Mucosa of descending colon (tissue), 3 donors: Measurements from ENCODE around the gene PIEZO2. TPM values are rescaled to one million over a fixed set of nuclear protein-coding genes. Genes with fewer than 3 reads are reported as not detected.

Source experiments
- ATAC-seq: fragments of 200-7000 bp; cut with Tn5 transposase; one replicate; pipeline ENCODE4 v1.9.1; 2020; ENCODE audit warnings: mild to moderate bottlenecking, moderate library complexity
- DNase-seq, 3 donors: peaks; one replicate each; pipeline ENCODE4 v3.0.0-alpha.2; 2020
- H3K36me3 ChIP-seq: fragments of 200-600 bp; one replicate; pipeline ENCODE4 v1.8.0; 2021; ENCODE audit warnings: low read depth, mild to moderate bottlenecking
- H3K4me1 ChIP-seq: fragments of 200-600 bp; one replicate; pipeline ENCODE4 v1.8.0; 2021; ENCODE audit warnings: low read depth, mild to moderate bottlenecking
- H3K4me3 ChIP-seq: fragments of 200-600 bp; one replicate; pipeline ENCODE4 v1.8.0; 2021; ENCODE audit warnings: mild to moderate bottlenecking
- H3K9me3 ChIP-seq: fragments of 200-600 bp; one replicate; pipeline ENCODE4 v1.8.0; 2021; ENCODE audit warnings: mild to moderate bottlenecking
- intact Hi-C, 2 donors: fragments of 100-400 bp; cut with DNase I in 1 of 2; cut with micrococcal nuclease in 1 of 2; formaldehyde crosslinking; loops; one replicate each; pipeline versions ENCODE4 v1.11.0 to v1.11.1; 2022; cut with DNase I, micrococcal nuclease
- total RNA-seq, 3 donors: library from RNA; stranded (reverse); fragmentation: NEBNext Ultra II Directional in 2 of 3; extraction: Animal tissue kit (Norgen Biotek cat#: 25700) in 2 of 3; gene quantifications; one replicate each; pipeline versions ENCODE4 v1.2.1 to v1.2.4, GENCODE V29; 2021 to 2023
- TF ChIP-seq, protein P1 (sequence below): fragments of 200-600 bp; IDR thresholded peaks from one replicate; pipeline ENCODE4 v1.8.0; 2022; ENCODE audit warnings: antibody characterized with exemption, mild to moderate bottlenecking
- donor health status: DM: no; HTN: no; CAD: no; lungs with moderate emphysema.
- donor health status: DM: no; HTN: no; CAD: no.
- donor health status: DM: no; HTN: yes; CAD: no.

The PIEZO2 gene
- total RNA-seq, 3 donors from 2014 or later, result 1.0 to 18.9 (median 1.4) TPM

DNA sequence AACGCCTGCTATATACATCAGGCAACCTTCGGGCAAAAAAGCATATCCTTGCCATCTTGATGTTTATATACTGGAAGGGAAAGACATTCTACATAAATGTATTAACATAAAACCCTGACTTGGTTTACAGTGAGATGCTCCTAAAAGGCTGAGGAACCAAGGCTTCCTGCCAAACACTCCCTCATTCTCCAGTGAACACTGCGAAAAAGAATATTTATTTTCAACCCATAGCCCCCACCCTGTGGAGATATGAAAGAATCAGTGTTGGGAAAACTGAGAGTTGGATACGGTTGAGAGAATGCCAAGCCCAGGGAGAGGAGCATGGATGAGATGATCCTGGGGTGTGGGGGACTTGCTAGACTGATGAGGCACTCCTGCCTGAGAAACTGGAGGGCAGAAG is 94.9 kb downstream of the PIEZO2 start:
- H3K4me1 ChIP-seq, result no peaks in the 10 kb centered on the region
- H3K9me3 ChIP-seq, result no peaks in the 10 kb centered on the region
- intact Hi-C loops, result no loop called here
- no peaks in the 10 kb centered on the region for H3K36me3 ChIP-seq
- TF ChIP-seq, protein P1, sequence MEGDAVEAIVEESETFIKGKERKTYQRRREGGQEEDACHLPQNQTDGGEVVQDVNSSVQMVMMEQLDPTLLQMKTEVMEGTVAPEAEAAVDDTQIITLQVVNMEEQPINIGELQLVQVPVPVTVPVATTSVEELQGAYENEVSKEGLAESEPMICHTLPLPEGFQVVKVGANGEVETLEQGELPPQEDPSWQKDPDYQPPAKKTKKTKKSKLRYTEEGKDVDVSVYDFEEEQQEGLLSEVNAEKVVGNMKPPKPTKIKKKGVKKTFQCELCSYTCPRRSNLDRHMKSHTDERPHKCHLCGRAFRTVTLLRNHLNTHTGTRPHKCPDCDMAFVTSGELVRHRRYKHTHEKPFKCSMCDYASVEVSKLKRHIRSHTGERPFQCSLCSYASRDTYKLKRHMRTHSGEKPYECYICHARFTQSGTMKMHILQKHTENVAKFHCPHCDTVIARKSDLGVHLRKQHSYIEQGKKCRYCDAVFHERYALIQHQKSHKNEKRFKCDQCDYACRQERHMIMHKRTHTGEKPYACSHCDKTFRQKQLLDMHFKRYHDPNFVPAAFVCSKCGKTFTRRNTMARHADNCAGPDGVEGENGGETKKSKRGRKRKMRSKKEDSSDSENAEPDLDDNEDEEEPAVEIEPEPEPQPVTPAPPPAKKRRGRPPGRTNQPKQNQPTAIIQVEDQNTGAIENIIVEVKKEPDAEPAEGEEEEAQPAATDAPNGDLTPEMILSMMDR, result no peak
- no peak for DNase-seq
- no peak for ATAC-seq
- H3K4me3 ChIP-seq, result no peak overlapping the region

DNA sequence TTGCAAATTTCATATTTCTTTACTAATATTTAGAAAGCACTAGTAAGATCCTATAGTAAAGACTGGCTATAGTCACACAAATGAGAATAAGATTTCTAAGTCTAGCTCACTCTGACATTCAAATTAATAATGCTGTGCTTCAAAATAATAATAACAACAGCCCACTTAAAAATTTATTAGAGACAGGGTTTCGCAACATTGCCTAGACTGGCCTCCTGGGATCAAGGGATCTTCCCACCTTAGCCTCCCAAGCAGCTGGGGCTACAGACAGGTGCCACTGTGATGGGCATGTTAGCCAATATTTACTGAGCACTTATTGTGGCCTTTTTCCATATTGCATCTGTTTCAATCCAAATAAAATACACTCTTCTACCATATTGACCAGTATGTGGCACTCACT is 96.1 kb downstream of the PIEZO2 start:
- intact Hi-C loops, result no loop called here
- no peak for ATAC-seq
- H3K9me3 ChIP-seq, result no peaks in the 10 kb centered on the region
- DNase-seq, result no peak
- no peak overlapping the region for H3K4me3 ChIP-seq
- TF ChIP-seq, protein P1, result no peak
- H3K36me3 ChIP-seq, result no peaks in the 10 kb centered on the region
- H3K4me1 ChIP-seq, result no peaks in the 10 kb centered on the region

DNA sequence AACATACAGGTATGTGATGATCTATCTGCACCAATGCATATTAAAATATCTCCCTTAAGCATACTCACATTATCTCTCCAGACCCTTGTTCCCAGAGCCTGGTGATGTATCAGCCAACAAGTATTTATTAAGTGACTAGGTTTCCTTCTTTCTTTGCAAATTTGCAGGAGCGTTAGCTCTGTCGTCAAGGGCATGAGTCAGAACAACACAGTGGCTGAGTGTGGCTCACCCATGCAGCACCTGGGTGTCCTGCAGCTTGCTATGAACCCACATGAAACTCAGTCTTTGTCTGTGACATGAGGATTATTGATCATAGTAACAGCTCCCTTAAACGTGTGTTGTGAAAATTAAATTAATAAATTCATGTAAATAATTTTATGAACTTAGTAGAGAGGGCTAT is 96.6 kb downstream of the PIEZO2 start:
- H3K9me3 ChIP-seq, result no peaks in the 10 kb centered on the region
- H3K4me1 ChIP-seq, result no peaks in the 10 kb centered on the region
- H3K36me3 ChIP-seq, result no peaks in the 10 kb centered on the region
- no peak for DNase-seq
- no peak for ATAC-seq
- no peak overlapping the region for H3K4me3 ChIP-seq
- TF ChIP-seq, protein P1, result no peak
- intact Hi-C loops, result no loop called here

DNA sequence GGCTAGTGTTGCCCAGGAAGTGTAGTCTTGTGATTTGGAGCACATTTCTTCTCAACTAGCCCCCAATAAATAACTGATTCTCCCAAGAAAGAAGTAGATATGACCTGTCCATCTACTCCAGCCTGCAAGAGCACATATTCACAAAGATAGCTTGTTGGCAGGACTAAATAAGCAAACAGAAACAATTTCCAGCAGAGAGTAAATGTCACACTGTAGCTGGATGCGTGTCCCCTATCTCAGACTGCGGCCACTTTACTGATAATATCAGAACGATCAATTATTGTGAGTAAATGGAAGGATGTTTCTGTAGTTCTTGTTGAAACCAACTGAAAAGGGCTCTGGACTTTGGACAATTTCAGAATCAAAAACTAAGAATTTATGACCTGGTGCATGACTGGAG is 97.9 kb downstream of the PIEZO2 start:
- no peaks in the 10 kb centered on the region for H3K9me3 ChIP-seq
- TF ChIP-seq, protein P1, result no peak
- H3K36me3 ChIP-seq, result no peaks in the 10 kb centered on the region
- H3K4me3 ChIP-seq, result no peak overlapping the region
- no peaks in the 10 kb centered on the region for H3K4me1 ChIP-seq
- DNase-seq (no peak), ATAC-seq (no peak)
- intact Hi-C loops, result no loop called here

DNA sequence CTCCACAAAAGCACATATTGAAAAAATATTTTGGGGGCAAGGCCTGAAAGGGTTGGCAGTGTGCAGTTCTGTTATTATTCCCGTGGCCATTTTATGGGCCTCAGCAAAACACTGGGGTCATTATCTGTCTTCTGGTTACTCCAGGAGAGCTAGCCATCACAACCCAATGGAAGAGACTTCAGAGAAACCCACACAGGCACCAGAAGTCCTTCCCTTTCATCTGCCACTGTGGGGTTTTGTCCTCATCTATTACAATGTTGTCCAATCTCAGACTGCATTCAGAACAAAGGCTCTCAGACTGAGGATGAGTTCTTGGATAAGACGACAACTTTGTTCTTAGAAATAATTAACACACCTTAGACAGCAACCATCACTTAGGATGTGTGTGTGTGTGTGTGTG is 98.4 kb downstream of the PIEZO2 start:
- Histone ChIP-seq H3K4me3 (no peak overlapping the region), H3K36me3 (no peaks in the 10 kb centered on the region), H3K4me1 (no peaks in the 10 kb centered on the region), H3K9me3 (no peaks in the 10 kb centered on the region)
- no peak for ATAC-seq
- intact Hi-C loops, result no loop called here
- TF ChIP-seq, protein P1, result no peak
- DNase-seq, result no peak

DNA sequence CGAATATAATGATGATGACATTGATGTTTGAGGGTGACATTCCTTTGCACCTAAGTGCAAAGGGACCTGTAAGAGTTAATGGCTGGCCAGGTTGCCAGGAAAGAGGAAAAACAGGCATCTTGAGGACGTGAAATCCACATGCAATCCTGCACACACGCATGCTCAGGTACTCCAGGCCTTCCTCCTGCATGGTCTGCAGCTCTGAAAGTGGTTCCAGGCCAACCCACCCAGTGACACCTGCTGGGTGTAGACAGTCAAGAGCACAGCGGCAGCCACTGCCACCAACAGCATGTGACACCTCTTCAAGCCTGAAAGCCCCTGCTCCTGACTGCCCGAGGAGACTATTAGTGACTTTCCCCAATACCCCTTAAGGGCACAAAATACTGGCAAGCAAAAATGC is 101.6 kb downstream of the PIEZO2 start:
- H3K4me3 ChIP-seq, result no peak overlapping the region
- no peaks in the 10 kb centered on the region for H3K4me1 ChIP-seq
- H3K36me3 ChIP-seq, result no peaks in the 10 kb centered on the region
- TF ChIP-seq, protein P1, result no peak
- no peaks in the 10 kb centered on the region for H3K9me3 ChIP-seq
- intact Hi-C loops, result no loop called here
- ATAC-seq (no peak), DNase-seq (no peak)
